ENCODE data around the gene NEK1. TPM values are rescaled to one million over a fixed set of nuclear protein-coding genes. Genes with fewer than 3 reads are reported as not detected.
A peak's percentile ranks its signal among the peaks of the same experiment; 100 is the strongest.
"Not testable (repeated sequence)": the region's sequence is repeated elsewhere in the genome, so short reads cannot be mapped to it uniquely, and the experiment has no call there.

NEK1 gene
- total RNA-seq, 1 donor from 2014 or later = 21.5 TPM

GRCh38 chr4:169594560-169595195 is 17.7 kb downstream of the NEK1 start:
- DNase-seq = no peak

- DNase-seq = no peak
Measured at GRCh38 chr4:169593050-169593560, 19.3 kb downstream of the NEK1 start.

- DNase-seq = no peak
Measured at GRCh38 chr4:169583563-169583962, 28.8 kb downstream of the NEK1 start.

GRCh38 chr4:169582706-169583105 is 29.7 kb downstream of the NEK1 start:
- no peak for DNase-seq

- no peak for DNase-seq
Measured at GRCh38 chr4:169582203-169582602, 30.2 kb downstream of the NEK1 start.

GRCh38 chr4:169573889-169574288 is 38.5 kb downstream of the NEK1 start:
- no peak for DNase-seq

- no peak for DNase-seq
Measured at GRCh38 chr4:169571435-169571834, 40.9 kb downstream of the NEK1 start.

- DNase-seq = not testable (repeated sequence)
Measured at GRCh38 chr4:169571012-169571411, 41.4 kb downstream of the NEK1 start.

- not testable (repeated sequence) for DNase-seq
Measured at GRCh38 chr4:169570266-169570665, 42.1 kb downstream of the NEK1 start.

GRCh38 chr4:169569188-169569587 is 43.2 kb downstream of the NEK1 start:
- DNase-seq = not testable (repeated sequence)

GRCh38 chr4:169567916-169568315 is 44.5 kb downstream of the NEK1 start:
- DNase-seq = peak; percentile 8

GRCh38 chr4:169566021-169566818 is 46.2 kb downstream of the NEK1 start:
- peak; percentile 24 for DNase-seq

GRCh38 chr4:169565606-169566005 is 46.8 kb downstream of the NEK1 start:
- no peak for DNase-seq

- no peak for DNase-seq
Measured at GRCh38 chr4:169557061-169557636, 55.2 kb downstream of the NEK1 start.

GRCh38 chr4:169546548-169546947 is 65.8 kb downstream of the NEK1 start:
- DNase-seq = not testable (repeated sequence)

- DNase-seq = no peak
Measured at GRCh38 chr4:169540774-169541173, 71.6 kb downstream of the NEK1 start.

- DNase-seq = no peak
Measured at GRCh38 chr4:169530048-169530447, 82.3 kb downstream of the NEK1 start.

GRCh38 chr4:169523796-169524195 is 88.6 kb downstream of the NEK1 start:
- no peak for DNase-seq

GRCh38 chr4:169510617-169511016 is 101.8 kb downstream of the NEK1 start:
- DNase-seq = no peak

- no peak for DNase-seq
Measured at GRCh38 chr4:169506903-169507302, 105.5 kb downstream of the NEK1 start.

GRCh38 chr4:169499907-169500306 is 112.5 kb downstream of the NEK1 start:
- DNase-seq = not testable (repeated sequence)

GRCh38 chr4:169494234-169494633 is 118.1 kb downstream of the NEK1 start:
- not testable (repeated sequence) for DNase-seq

GRCh38 chr4:169493164-169493524 is 119.2 kb downstream of the NEK1 start:
- DNase-seq = no peak

Data from skin of body (tissue), 2 donors.